ENCODE measurements around the gene CLUH. TPM values are rescaled to one million over a fixed set of nuclear protein-coding genes. Genes with fewer than 3 reads are reported as not detected.

Gene CLUH
- total RNA-seq, 1 experiment from 2014 or later: 44.7 TPM

- Histone ChIP-seq H3K9me3 (no peaks in the 10 kb centered on the region), H3K36me3 (peaks cover 5% of the 10 kb centered on the region; the same call in 1 of the 2 replicates), H3K4me3 (no peak overlapping the region), H3K27me3 (no peaks in the 10 kb centered on the region)
- DNase-seq: no peak
Measured at GRCh38 chr17:2697611-2698162, 13.9 kb downstream of the CLUH start.

GRCh38 chr17:2695961-2696760 lies 15.4 kb downstream of the CLUH start:
- Histone ChIP-seq H3K27me3 (no peaks in the 10 kb centered on the region), H3K36me3 (peaks cover 5% of the 10 kb centered on the region; the same call in 1 of the 2 replicates), H3K9me3 (no peaks in the 10 kb centered on the region), H3K4me3 (no peak overlapping the region)
- DNase-seq: no peak

- Histone ChIP-seq H3K36me3 (peaks cover 5% of the 10 kb centered on the region; the same call in 1 of the 2 replicates), H3K9me3 (no peaks in the 10 kb centered on the region)
- DNase-seq: no peak
Measured at GRCh38 chr17:2695243-2695960, 16.2 kb downstream of the CLUH start.

GRCh38 chr17:2694381-2695242 lies 17.0 kb downstream of the CLUH start:
- no peak for DNase-seq
- H3K9me3 ChIP-seq: no peaks in the 10 kb centered on the region
- no peaks in the 10 kb centered on the region for H3K27me3 ChIP-seq
- H3K4me3 ChIP-seq: no peak overlapping the region
- H3K36me3 ChIP-seq: peaks cover 5% of the 10 kb centered on the region; the same call in 1 of the 2 replicates

More at GRCh38 chr17:2695243-2695960, 16.2 kb downstream of the CLUH start:
- Histone ChIP-seq H3K27me3 (no peaks in the 10 kb centered on the region), H3K4me3 (no peak overlapping the region)

GRCh38 chr17:2693561-2694380 lies 17.8 kb downstream of the CLUH start:
- no peaks in the 10 kb centered on the region for H3K9me3 ChIP-seq
- no peaks in the 10 kb centered on the region for H3K27me3 ChIP-seq
- peaks cover 5% of the 10 kb centered on the region; the same call in 1 of the 2 replicates for H3K36me3 ChIP-seq
- H3K4me3 ChIP-seq: no peak overlapping the region
- no peak for DNase-seq

GRCh38 chr17:2692781-2693135 lies 18.8 kb downstream of the CLUH start:
- Histone ChIP-seq H3K27me3 (no peaks in the 10 kb centered on the region), H3K36me3 (peaks cover 2% of the 10 kb centered on the region; the same call in 1 of the 2 replicates), H3K4me3 (no peak overlapping the region), H3K9me3 (no peaks in the 10 kb centered on the region)
- no peak for DNase-seq

- H3K36me3 ChIP-seq: peaks cover 2% of the 10 kb centered on the region; the same call in 1 of the 2 replicates
- no peak for DNase-seq
- no peak overlapping the region for H3K4me3 ChIP-seq
- no peaks in the 10 kb centered on the region for H3K27me3 ChIP-seq
- no peaks in the 10 kb centered on the region for H3K9me3 ChIP-seq
Measured at GRCh38 chr17:2691965-2692780, 19.4 kb downstream of the CLUH start.

- no peak for DNase-seq
- Histone ChIP-seq H3K36me3 (peaks cover 2% of the 10 kb centered on the region; the same call in 1 of the 2 replicates), H3K9me3 (no peaks in the 10 kb centered on the region), H3K4me3 (no peak overlapping the region), H3K27me3 (no peaks in the 10 kb centered on the region)
Measured at GRCh38 chr17:2691069-2691871, 20.3 kb downstream of the CLUH start.

- H3K27me3 ChIP-seq: no peaks in the 10 kb centered on the region
- H3K9me3 ChIP-seq: no peaks in the 10 kb centered on the region
- peaks cover 1% of the 10 kb centered on the region; the same call in 1 of the 2 replicates for H3K36me3 ChIP-seq
- no peak for DNase-seq
- H3K4me3 ChIP-seq: no peak overlapping the region
Measured at GRCh38 chr17:2690165-2691068, 21.1 kb downstream of the CLUH start.

GRCh38 chr17:2689411-2690164 lies 22.0 kb downstream of the CLUH start:
- Histone ChIP-seq H3K36me3 (no peaks in the 10 kb centered on the region; the same call in 1 of the 2 replicates), H3K27me3 (no peaks in the 10 kb centered on the region)
- no peak for DNase-seq

GRCh38 chr17:2688351-2689342 lies 22.9 kb downstream of the CLUH start:
- no peak for DNase-seq
- H3K36me3 ChIP-seq: peaks cover 9% of the 10 kb centered on the region

More at GRCh38 chr17:2689411-2690164, 22.0 kb downstream of the CLUH start:
- H3K9me3 ChIP-seq: no peaks in the 10 kb centered on the region
- no peak overlapping the region for H3K4me3 ChIP-seq

GRCh38 chr17:2687074-2687418 lies 24.5 kb downstream of the CLUH start:
- no peak for DNase-seq
- Histone ChIP-seq H3K4me3 (no peak overlapping the region), H3K36me3 (peaks cover 23% of the 10 kb centered on the region), H3K9me3 (no peaks in the 10 kb centered on the region), H3K27me3 (no peaks in the 10 kb centered on the region)

More at GRCh38 chr17:2688351-2689342, 22.9 kb downstream of the CLUH start:
- Histone ChIP-seq H3K9me3 (no peaks in the 10 kb centered on the region), H3K4me3 (no peak overlapping the region), H3K27me3 (no peaks in the 10 kb centered on the region)

All from MG63 (cell line).